T-helper 2 cell treated with Interferon-gamma antibody and Interleukin-4, amounts not matched to agents 5 μg/mL and 100 μg/mL, for 36 hours (primary cell): ENCODE results near the gene GARIN5A.
A peak's percentile ranks its signal among the peaks of the same experiment; 100 is the strongest.
"Not testable (repeated sequence)": the region's sequence is repeated elsewhere in the genome, so short reads cannot be mapped to it uniquely, and the experiment has no call there.

Source experiments
- DNase-seq: peaks from one replicate; pipeline ENCODE4 v3.0.0; 2021; ENCODE audit warnings: low spot score
- H3K27ac Mint-ChIP-seq: one replicate; pipeline ENCODE4 v1.8.0; 2021; ENCODE audit warnings: mild to moderate bottlenecking, mixed read lengths
- H3K27me3 Mint-ChIP-seq: one replicate; pipeline ENCODE4 v1.8.0; 2021; ENCODE audit warnings: low read depth, mixed read lengths
- H3K36me3 Mint-ChIP-seq: one replicate; pipeline ENCODE4 v1.8.0; 2021; ENCODE audit warnings: low read depth, mixed read lengths
- H3K4me1 Mint-ChIP-seq: one replicate; pipeline ENCODE4 v1.8.0; 2021; ENCODE audit warnings: low read depth, mixed read lengths
- H3K4me3 Mint-ChIP-seq: one replicate; pipeline ENCODE4 v1.8.0; 2022; ENCODE audit warnings: mild to moderate bottlenecking, moderate library complexity, mixed read lengths
- H3K9me3 Mint-ChIP-seq: one replicate; pipeline ENCODE4 v1.8.0; 2021; ENCODE audit warnings: mixed read lengths

The GARIN5A gene

DNA sequence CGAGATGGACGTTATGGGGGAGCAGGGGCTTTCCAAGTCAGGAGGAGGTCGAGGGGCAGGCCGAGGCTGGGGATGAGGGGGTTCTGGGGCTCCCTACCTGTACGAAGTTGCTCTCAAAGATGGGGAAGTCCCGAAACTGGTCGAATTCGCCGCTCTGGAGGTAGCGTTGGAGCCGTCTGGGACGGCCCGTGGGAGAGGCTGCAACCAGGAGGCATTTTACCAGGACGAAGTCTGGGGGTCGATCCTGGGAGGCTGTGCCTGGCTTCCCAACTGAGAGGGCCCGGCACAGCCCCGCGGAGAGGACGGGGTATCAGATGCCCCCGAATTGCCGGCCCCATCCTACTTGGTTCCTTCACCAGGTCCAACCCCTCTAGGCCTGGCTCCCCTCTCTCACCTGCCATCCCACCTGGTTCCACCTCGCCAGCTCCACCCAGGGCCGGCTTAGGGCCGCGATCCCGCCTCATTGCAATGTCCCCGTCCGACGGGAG lies 868 bp downstream of the GARIN5A start:
- no peak for DNase-seq
- H3K4me1 Mint-ChIP-seq: peaks cover 7% of the 10 kb centered on the region
- H3K4me3 Mint-ChIP-seq: peak overlapping the region; percentile 99
- no peaks in the 10 kb centered on the region for H3K27me3 Mint-ChIP-seq
- peak overlapping the region; percentile 91 for H3K27ac Mint-ChIP-seq
- peaks cover 22% of the 10 kb centered on the region for H3K36me3 Mint-ChIP-seq
- H3K9me3 Mint-ChIP-seq: no peaks in the 10 kb centered on the region

DNA sequence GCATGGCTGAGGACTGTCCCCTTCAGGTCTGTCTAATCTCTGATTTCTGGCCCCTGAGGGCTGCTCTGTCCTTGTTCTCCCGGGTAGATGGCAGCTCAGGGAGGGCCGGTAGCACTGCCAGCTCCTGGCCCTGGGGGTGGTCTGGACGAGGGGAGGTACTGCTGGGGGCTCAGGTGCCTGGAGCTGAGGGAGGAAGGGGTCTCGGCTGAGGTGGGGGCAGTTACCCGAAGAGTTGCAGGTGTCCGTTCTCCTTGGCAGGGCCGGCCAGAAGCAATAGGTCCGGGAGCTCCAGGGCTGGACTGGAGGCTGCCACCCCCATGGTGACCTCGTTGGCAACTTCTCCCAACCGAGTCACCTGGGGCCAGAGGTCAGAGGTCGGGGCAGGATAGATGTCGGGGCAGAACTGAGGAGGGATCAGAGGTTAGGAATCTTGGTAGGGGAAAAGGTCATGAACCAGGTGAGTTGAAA lies 1.5 kb downstream of the GARIN5A start:
- DNase-seq: no peak
- peaks cover 22% of the 10 kb centered on the region for H3K36me3 Mint-ChIP-seq
- peaks cover 7% of the 10 kb centered on the region for H3K4me1 Mint-ChIP-seq
- H3K27me3 Mint-ChIP-seq: no peaks in the 10 kb centered on the region
- H3K27ac Mint-ChIP-seq: peak overlapping the region; percentile 52
- H3K4me3 Mint-ChIP-seq: peak overlapping the region; percentile 8
- H3K9me3 Mint-ChIP-seq: no peaks in the 10 kb centered on the region

DNA sequence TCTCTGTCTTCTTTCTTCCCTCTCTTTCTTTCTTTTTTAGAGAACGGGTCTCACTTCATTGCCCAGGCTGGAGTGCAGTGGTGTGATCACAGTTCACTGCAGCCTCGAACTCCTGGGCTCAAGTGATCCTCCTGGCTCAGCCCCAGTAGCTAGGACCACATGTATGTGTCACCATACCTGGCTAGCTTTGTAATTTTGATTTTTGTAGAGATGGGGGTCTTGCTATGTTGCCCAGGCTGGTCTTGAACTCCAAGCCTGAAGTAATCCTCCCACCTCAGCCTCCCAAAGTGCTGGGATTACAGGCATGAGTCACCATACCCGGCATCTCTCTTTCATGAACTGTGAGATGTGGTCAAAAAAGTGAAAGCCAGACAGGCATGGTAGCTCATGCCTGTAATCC lies 3.3 kb downstream of the GARIN5A start:
- not testable (repeated sequence) for H3K27ac Mint-ChIP-seq

DNA sequence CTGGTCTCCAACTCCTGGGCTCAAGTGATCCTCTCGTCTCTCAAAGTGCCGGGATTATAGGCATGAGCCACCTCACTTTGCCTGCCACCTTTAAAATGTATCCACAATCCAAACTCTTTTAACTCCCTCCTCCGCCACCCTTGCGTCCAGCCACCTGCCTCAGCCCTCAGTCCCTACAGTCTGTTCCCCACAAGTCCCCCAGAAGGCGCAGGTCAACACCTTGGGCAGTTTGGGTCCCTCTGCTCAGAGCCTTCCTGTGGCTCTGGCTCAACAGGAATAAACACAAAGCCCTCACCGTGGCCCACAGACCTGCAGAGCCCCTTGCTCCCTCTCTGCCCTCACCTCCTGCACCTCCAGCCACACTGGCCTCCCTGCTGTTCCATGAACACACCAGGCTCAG lies 7.8 kb downstream of the GARIN5A start:
- Mint-ChIP-seq H3K27ac (no peak overlapping the region), H3K9me3 (no peaks in the 10 kb centered on the region), H3K4me1 (no peaks in the 10 kb centered on the region)

More for the DNA sequence above, 3.3 kb downstream of the GARIN5A start:
- not testable (repeated sequence) for DNase-seq, H3K4me1 Mint-ChIP-seq, H3K27me3 Mint-ChIP-seq, H3K4me3 Mint-ChIP-seq, H3K9me3 Mint-ChIP-seq
- peaks cover 14% of the 10 kb centered on the region for H3K36me3 Mint-ChIP-seq

DNA sequence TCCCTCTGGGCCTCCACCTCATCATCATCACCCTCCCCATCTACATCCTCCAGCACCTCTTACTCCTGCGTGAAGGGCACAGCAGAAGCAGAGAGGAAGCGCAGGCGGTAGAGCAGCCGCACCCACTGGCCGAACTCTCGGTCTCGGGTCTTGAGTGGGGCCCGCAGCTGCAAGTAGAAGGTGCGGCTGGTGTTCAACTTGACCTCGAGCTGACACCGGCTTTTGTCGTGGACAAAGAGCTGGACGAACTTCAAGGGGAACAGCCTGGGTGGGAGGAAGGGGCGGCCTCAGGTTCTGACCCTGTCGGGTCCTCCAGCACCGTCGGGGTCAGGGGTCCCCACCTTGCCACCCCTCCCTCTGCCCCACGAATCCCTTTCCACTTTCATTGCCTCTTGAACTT lies 9.1 kb downstream of the GARIN5A start:
- DNase-seq: no peak
- H3K27me3 Mint-ChIP-seq: no peaks in the 10 kb centered on the region
- no peaks in the 10 kb centered on the region for H3K36me3 Mint-ChIP-seq
- H3K9me3 Mint-ChIP-seq: no peaks in the 10 kb centered on the region
- H3K4me3 Mint-ChIP-seq: no peak overlapping the region
- H3K4me1 Mint-ChIP-seq: no peaks in the 10 kb centered on the region
- H3K27ac Mint-ChIP-seq: no peak overlapping the region

More for the DNA sequence above, 7.8 kb downstream of the GARIN5A start:
- H3K4me3 Mint-ChIP-seq: no peak overlapping the region
- no peak for DNase-seq
- no peaks in the 10 kb centered on the region for H3K36me3 Mint-ChIP-seq
- H3K27me3 Mint-ChIP-seq: no peaks in the 10 kb centered on the region

DNA sequence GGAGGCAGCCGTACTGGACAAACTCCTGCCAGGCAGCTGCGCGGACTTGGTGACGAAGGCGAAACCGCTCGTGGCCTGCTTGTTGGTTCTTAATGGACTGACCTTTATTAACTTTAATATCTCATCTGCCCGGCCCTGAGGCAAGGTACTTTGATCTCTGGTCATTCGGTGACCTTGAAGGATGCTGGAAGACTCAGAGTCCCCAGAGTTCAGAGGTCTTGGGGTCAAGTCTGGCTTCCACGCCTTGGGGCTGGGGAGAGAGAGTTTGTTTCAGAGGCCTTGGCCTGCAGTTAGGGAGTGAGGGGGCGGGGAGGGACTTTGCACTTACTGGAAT lies 10.0 kb downstream of the GARIN5A start:
- H3K36me3 Mint-ChIP-seq: no peaks in the 10 kb centered on the region
- H3K9me3 Mint-ChIP-seq: no peaks in the 10 kb centered on the region
- H3K27me3 Mint-ChIP-seq: no peaks in the 10 kb centered on the region
- H3K4me1 Mint-ChIP-seq: peaks cover 3% of the 10 kb centered on the region
- H3K4me3 Mint-ChIP-seq: no peak overlapping the region
- no peak for DNase-seq
- H3K27ac Mint-ChIP-seq: no peak overlapping the region

DNA sequence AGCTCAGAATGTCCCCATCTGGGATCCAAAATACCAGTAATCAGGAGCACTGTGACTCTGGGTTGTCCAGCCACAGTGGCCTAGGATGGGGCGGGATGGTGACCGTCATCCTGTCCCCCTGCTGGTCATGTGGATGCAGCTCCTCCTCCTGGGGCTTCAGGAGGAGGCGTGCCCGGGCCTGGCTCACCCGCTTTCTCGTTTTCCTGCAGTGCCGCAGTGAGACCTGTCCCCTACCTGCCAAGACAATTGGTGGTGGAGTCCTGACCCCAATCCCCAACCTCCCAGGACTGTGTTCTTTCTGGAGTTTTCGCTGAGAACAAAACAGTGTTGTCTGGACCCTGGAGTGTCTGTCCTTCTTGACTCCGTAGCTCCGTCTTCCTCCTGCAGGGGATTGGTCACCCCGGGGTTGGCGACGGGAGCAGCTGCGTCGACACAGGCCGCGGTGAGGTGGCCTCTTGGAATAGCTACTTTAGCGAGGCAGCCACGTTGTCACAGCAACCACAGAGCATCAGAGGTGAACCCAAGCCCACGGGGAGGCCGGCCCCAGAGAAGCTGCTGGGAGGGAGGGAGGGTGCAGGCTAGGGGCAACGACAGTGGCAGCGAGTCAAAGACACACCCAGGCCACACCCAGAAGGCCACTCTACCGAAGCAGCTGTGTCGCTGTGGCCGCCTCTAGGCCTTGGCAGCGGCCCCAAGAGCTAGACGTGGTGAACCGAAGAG lies 10.5 kb downstream of the GARIN5A start:
- no peak for DNase-seq
- peaks cover 6% of the 10 kb centered on the region for H3K4me1 Mint-ChIP-seq

DNA sequence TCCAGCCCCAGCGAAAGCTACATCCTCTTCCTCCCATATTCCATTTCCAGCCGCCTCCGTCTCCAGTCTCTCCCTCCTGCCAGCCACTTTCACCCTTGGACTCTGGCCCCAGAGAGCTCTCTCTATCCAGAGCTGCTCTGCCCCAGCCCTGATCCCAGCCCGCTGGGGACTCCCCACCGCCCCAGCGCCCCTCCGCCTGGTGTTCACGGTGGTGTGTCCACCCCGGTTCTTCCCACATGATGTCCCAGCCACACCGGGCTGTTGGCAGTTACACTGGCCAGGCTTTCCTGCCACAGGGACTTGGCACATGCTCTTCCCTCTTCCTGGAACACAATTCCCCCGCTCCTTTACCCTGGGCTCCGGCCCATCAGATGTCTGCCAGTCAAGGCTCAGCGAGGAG lies 11.6 kb downstream of the GARIN5A start:
- H3K36me3 Mint-ChIP-seq: no peaks in the 10 kb centered on the region
- H3K27me3 Mint-ChIP-seq: no peaks in the 10 kb centered on the region
- DNase-seq: no peak
- no peaks in the 10 kb centered on the region for H3K9me3 Mint-ChIP-seq
- H3K4me1 Mint-ChIP-seq: peaks cover 12% of the 10 kb centered on the region
- no peak overlapping the region for H3K27ac Mint-ChIP-seq
- no peak overlapping the region for H3K4me3 Mint-ChIP-seq

More for the DNA sequence above, 10.5 kb downstream of the GARIN5A start:
- no peak overlapping the region for H3K27ac Mint-ChIP-seq
- no peaks in the 10 kb centered on the region for H3K27me3 Mint-ChIP-seq
- H3K9me3 Mint-ChIP-seq: no peaks in the 10 kb centered on the region
- no peak overlapping the region for H3K4me3 Mint-ChIP-seq
- H3K36me3 Mint-ChIP-seq: no peaks in the 10 kb centered on the region

DNA sequence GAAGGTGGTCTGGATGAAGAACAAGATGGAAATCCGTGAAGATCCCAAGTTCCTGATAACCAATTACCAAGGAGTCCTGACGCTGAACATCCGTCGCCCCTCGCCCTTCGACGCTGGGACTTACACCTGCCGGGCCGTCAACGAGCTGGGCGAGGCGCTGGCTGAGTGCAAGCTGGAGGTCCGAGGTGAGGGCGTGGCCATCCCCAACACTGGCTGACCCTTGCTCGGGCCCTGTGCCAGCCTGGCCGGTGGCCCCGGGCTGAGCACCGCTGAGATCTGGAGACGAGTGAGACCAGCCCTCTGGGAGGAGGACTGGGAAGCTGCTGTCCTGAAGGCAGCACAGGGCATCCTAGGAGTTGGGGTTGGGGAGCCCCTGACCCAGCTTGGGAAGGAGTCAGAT lies 12.3 kb downstream of the GARIN5A start:
- H3K36me3 Mint-ChIP-seq: no peaks in the 10 kb centered on the region

DNA sequence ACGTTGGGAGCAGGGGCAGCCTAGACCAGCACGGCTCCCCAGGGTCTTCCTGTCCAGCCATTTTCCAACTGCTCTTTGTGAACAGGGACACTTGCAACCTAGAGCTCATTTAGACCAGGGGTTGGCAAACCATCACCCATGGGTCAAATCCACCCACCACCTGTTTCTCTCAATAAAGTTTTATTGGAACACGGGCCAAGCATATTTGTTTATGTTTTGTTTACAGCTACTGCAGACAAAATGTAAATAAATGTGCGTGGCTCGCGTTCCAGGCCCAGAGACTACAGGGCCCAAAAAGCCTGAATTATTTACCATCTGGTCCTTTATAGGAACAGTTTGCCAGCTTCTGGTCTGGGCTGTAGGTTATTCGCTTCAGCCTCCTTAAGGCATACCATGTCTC lies 13.7 kb downstream of the GARIN5A start:
- Mint-ChIP-seq H3K4me1 (peaks cover 16% of the 10 kb centered on the region), H3K4me3 (no peak overlapping the region), H3K9me3 (no peaks in the 10 kb centered on the region), H3K36me3 (no peaks in the 10 kb centered on the region), H3K27me3 (no peaks in the 10 kb centered on the region), H3K27ac (no peak overlapping the region)
- no peak for DNase-seq

More for the DNA sequence above, 12.3 kb downstream of the GARIN5A start:
- no peaks in the 10 kb centered on the region for H3K27me3 Mint-ChIP-seq
- H3K27ac Mint-ChIP-seq: no peak overlapping the region
- H3K9me3 Mint-ChIP-seq: no peaks in the 10 kb centered on the region
- no peak for DNase-seq
- peaks cover 16% of the 10 kb centered on the region for H3K4me1 Mint-ChIP-seq
- H3K4me3 Mint-ChIP-seq: no peak overlapping the region

DNA sequence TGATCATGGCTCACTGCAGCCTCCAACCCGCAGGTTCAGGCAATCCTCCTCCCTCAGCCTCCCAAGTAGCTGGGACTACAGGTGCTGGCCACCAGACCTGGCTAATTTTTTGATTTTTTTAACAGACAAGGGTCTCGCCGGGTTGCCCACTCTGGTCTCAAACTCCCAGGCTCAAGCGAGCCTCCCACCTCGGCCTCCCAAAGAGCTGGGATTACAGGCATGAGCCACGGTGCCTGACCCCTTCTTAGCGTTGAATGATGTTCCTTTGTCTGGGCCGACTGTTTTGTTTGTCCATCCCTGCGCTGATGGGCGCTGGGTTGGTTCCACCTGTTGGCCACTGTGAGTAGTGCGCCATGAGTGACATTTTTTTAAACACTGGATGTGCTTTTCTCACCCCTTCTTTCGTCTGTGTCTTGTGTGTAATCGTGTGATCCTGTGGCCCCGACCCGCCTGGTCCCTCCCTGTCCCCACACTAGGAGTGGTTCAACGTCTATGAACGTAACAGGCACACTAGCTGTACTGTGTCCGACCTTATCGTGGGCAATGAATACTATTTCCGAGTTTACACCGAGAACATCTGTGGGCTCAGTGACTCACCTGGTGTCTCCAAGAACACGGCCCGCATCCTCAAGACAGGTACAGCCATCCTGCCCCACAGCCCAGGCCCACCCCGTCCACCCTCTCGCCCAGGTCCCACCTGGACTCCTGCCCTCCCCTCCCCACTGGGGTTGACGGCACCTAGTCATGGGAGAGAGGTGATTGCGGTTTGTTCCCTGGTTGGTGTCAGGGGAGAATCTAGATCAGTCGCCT lies 15.4 kb downstream of the GARIN5A start:
- H3K27ac Mint-ChIP-seq: peak overlapping the region; percentile 18
- H3K27me3 Mint-ChIP-seq: no peaks in the 10 kb centered on the region
- H3K9me3 Mint-ChIP-seq: no peaks in the 10 kb centered on the region
- no peaks in the 10 kb centered on the region for H3K36me3 Mint-ChIP-seq
- H3K4me1 Mint-ChIP-seq: peaks cover 16% of the 10 kb centered on the region
- no peak overlapping the region for H3K4me3 Mint-ChIP-seq
- DNase-seq: peak; percentile 62

DNA sequence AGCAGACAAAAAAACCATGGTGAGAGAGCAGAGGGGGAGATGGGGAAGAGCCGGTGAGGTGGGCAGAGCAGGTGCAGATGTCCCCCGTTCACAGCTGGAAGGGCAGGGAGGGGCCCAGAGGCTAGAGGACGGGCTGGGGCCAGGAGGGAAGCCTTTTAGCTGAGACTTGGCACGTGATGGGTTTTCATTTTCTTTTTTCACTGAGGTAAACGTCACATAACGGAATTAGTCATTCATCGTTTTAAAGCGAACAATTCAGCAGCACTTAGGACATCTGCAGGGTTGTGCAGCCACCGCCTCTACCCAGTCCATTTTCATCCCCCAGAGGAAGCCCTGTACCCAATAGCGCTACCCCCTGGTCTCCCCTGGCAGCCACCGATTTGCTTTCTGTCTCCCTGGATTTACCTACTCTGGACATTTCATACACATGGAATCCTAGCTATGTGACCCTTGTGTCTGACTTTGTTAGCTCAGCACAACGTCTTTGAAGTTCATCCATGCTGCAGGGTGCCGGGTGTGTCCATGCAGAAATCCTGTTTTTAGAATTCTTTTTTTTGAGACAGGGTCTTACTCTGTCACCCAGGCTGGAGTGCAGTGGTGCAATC lies 16.4 kb downstream of the GARIN5A start:
- Mint-ChIP-seq H3K27ac (no peak overlapping the region), H3K9me3 (no peaks in the 10 kb centered on the region), H3K36me3 (no peaks in the 10 kb centered on the region), H3K4me3 (no peak overlapping the region), H3K27me3 (no peaks in the 10 kb centered on the region), H3K4me1 (peaks cover 16% of the 10 kb centered on the region)
- no peak for DNase-seq

DNA sequence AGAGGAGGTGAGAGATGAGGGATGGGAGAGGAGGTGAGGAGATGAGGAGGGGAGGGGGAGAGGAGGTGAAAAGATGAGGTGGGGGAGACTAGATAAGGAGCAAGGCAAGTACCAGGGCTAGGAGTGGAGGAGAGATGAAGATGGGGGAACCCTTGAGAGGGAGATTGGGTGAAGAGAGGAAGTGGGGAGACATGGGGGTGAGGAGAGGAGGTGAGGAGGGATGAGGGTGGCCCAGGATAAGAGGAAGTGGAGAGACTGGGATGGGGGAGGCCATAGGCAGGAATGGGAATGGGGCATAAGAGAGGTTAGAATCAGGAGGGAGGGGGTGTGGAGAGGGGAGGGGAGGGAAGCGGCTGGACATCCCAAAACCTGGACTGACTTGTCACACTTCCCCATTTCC lies 17.0 kb downstream of the GARIN5A start:
- Mint-ChIP-seq H3K4me1 (peaks cover 16% of the 10 kb centered on the region), H3K4me3 (no peak overlapping the region), H3K36me3 (no peaks in the 10 kb centered on the region), H3K27ac (no peak overlapping the region), H3K27me3 (no peaks in the 10 kb centered on the region), H3K9me3 (no peaks in the 10 kb centered on the region)
- DNase-seq: no peak

DNA sequence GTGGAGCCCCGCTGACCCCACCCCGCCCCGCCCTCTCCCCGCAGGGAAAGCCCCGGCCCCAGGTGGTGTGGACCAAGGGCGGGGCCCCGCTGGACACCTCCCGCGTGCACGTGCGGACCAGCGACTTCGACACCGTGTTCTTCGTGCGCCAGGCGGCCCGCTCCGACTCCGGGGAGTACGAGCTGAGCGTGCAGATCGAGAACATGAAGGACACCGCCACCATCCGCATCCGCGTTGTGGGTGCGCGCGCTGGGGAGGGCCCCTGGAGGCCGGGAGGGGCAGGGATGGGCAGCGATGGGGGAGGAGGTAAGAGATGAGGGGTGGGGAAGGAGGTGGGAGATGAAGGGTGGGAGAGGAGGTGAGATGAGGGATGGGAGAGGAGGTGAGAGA lies 17.6 kb downstream of the GARIN5A start:
- no peaks in the 10 kb centered on the region for H3K9me3 Mint-ChIP-seq

More for the DNA sequence above, 17.6 kb downstream of the GARIN5A start:
- Mint-ChIP-seq H3K4me1 (peaks cover 16% of the 10 kb centered on the region), H3K4me3 (no peak overlapping the region), H3K36me3 (no peaks in the 10 kb centered on the region), H3K27me3 (no peaks in the 10 kb centered on the region), H3K27ac (no peak overlapping the region)
- no peak for DNase-seq
